HEK293 (cell line): ENCODE results near the gene IGIP.

Experiments used
- GLI2 ChIP-seq: fragments of 450-650 bp; formaldehyde crosslinking; IDR thresholded peaks from 2 replicates; pipeline ENCODE4; 2017; ENCODE audit warnings: missing biosample characterization, missing genetic modification characterization, low read depth, borderline replicate concordance
- GLI4 ChIP-seq: fragments of 450-650 bp; formaldehyde crosslinking; IDR thresholded peaks from 2 replicates; pipeline ENCODE4 v1.5.1; 2016; ENCODE audit warnings: missing biosample characterization, missing genetic modification characterization
- MZF1 ChIP-seq: fragments of 450-650 bp; formaldehyde crosslinking; IDR thresholded peaks from 2 replicates; pipeline ENCODE4 v1.5.1; 2017; ENCODE audit warnings: missing biosample characterization, missing genetic modification characterization, borderline replicate concordance
- PRDM1 ChIP-seq: fragments of 450-650 bp; formaldehyde crosslinking; IDR thresholded peaks from 2 replicates; pipeline ENCODE4; 2016; ENCODE audit warnings: missing biosample characterization, missing genetic modification characterization
- SALL2 ChIP-seq: fragments of 450-650 bp; formaldehyde crosslinking; IDR thresholded peaks from 2 replicates; pipeline ENCODE4 v1.5.0; 2017; ENCODE audit warnings: missing biosample characterization, mild to moderate bottlenecking, missing genetic modification characterization, borderline replicate concordance
- SCRT1 ChIP-seq: fragments of 450-650 bp; formaldehyde crosslinking; IDR thresholded peaks from 2 replicates; pipeline ENCODE4 v1.5.1; 2016; ENCODE audit warnings: missing biosample characterization, missing genetic modification characterization, borderline replicate concordance
- SETDB1 ChIP-seq: IDR thresholded peaks from one replicate; pipeline ENCODE4 v1.6.1; 2017; ENCODE audit warnings: mild to moderate bottlenecking, low read length, moderate library complexity, mixed read lengths; ENCODE audit not compliant: insufficient read length
- ZBTB48 ChIP-seq: fragments of 450-650 bp; formaldehyde crosslinking; IDR thresholded peaks from 2 replicates; pipeline ENCODE4 v1.5.1; 2016; ENCODE audit warnings: missing biosample characterization, missing genetic modification characterization
- ZFP69B ChIP-seq: fragments of 450-650 bp; formaldehyde crosslinking; IDR thresholded peaks from 2 replicates; pipeline ENCODE4 v1.5.1; 2016; ENCODE audit warnings: missing biosample characterization, missing genetic modification characterization
- ZNF10 ChIP-seq: fragments of 450-650 bp; formaldehyde crosslinking; IDR thresholded peaks from 2 replicates; pipeline ENCODE4 v1.5.1; 2017; ENCODE audit warnings: missing biosample characterization, missing genetic modification characterization
- ZNF114 ChIP-seq: fragments of 450-650 bp; formaldehyde crosslinking; IDR thresholded peaks from 2 replicates; pipeline ENCODE4 v1.5.0; 2017; ENCODE audit warnings: missing biosample characterization, missing genetic modification characterization
- ZNF132 ChIP-seq: fragments of 450-650 bp; formaldehyde crosslinking; IDR thresholded peaks from 2 replicates; pipeline ENCODE4 v1.5.1; 2017; ENCODE audit warnings: missing biosample characterization, missing genetic modification characterization, borderline replicate concordance
- ZNF138 ChIP-seq: fragments of 450-650 bp; formaldehyde crosslinking; IDR thresholded peaks from 2 replicates; pipeline ENCODE4 v1.5.1; 2016; ENCODE audit warnings: missing biosample characterization, missing genetic modification characterization, borderline replicate concordance
- ZNF140 ChIP-seq: fragments of 450-650 bp; formaldehyde crosslinking; IDR thresholded peaks from 2 replicates; pipeline ENCODE4 v1.5.1; 2016; ENCODE audit warnings: missing biosample characterization, missing genetic modification characterization
- ZNF37A ChIP-seq: fragments of 450-650 bp; IDR thresholded peaks from 2 replicates; pipeline ENCODE4 v1.5.1; 2018; ENCODE audit warnings: missing biosample characterization, missing genetic modification characterization
- ZNF548 ChIP-seq: fragments of 450-650 bp; formaldehyde crosslinking; IDR thresholded peaks from 2 replicates; pipeline ENCODE4 v1.5.1; 2016; ENCODE audit warnings: missing biosample characterization, missing genetic modification characterization
- ZNF571 ChIP-seq: fragments of 450-650 bp; formaldehyde crosslinking; IDR thresholded peaks from 2 replicates; pipeline ENCODE4 v1.5.0; 2017; ENCODE audit warnings: missing biosample characterization, missing genetic modification characterization
- ZNF658 ChIP-seq: fragments of 450-650 bp; formaldehyde crosslinking; IDR thresholded peaks from 2 replicates; pipeline ENCODE4; 2016; ENCODE audit warnings: missing biosample characterization, missing genetic modification characterization
- ZNF791 ChIP-seq: fragments of 450-650 bp; formaldehyde crosslinking; IDR thresholded peaks from 2 replicates; pipeline ENCODE4 v1.5.1; 2016; ENCODE audit warnings: missing biosample characterization, missing genetic modification characterization
- ZNF843 ChIP-seq: fragments of 450-650 bp; formaldehyde crosslinking; IDR thresholded peaks from 2 replicates; pipeline ENCODE4 v1.5.1; 2016; ENCODE audit warnings: missing biosample characterization, missing genetic modification characterization
- ZSCAN23 ChIP-seq: fragments of 450-650 bp; formaldehyde crosslinking; IDR thresholded peaks from 2 replicates; pipeline ENCODE4 v1.5.1; 2016; ENCODE audit warnings: missing biosample characterization, missing genetic modification characterization
- TF ChIP-seq, protein P1 (sequence below): fragments of 450-650 bp; formaldehyde crosslinking; IDR thresholded peaks from 2 replicates; pipeline ENCODE4 v1.5.1; 2016; ENCODE audit warnings: missing biosample characterization, missing genetic modification characterization
- TF ChIP-seq, protein P2 (sequence below): fragments of 450-650 bp; formaldehyde crosslinking; IDR thresholded peaks from 2 replicates; pipeline ENCODE4 v1.5.1; 2016; ENCODE audit warnings: missing biosample characterization, missing genetic modification characterization
- TF ChIP-seq, protein P3 (sequence below): fragments of 450-650 bp; formaldehyde crosslinking; IDR thresholded peaks from 2 replicates; pipeline ENCODE4 v1.5.1; 2017; ENCODE audit warnings: missing biosample characterization, missing genetic modification characterization
- TF ChIP-seq, protein P4 (sequence below): fragments of 450-650 bp; formaldehyde crosslinking; IDR thresholded peaks from 2 replicates; pipeline ENCODE4 v1.5.1; 2016; ENCODE audit warnings: missing biosample characterization, missing genetic modification characterization
- TF ChIP-seq, protein P5 (sequence below): fragments of 450-650 bp; formaldehyde crosslinking; optimal IDR thresholded peaks from 2 replicates; pipeline ENCODE3; 2016; ENCODE audit warnings: missing biosample characterization, mild to moderate bottlenecking, missing genetic modification characterization
- TF ChIP-seq, protein P6 (sequence below): fragments of 450-650 bp; formaldehyde crosslinking; IDR thresholded peaks from 2 replicates; pipeline ENCODE4 v1.5.1; 2017; ENCODE audit warnings: missing biosample characterization, missing genetic modification characterization
- TF ChIP-seq, protein P7 (sequence below): fragments of 450-650 bp; formaldehyde crosslinking; IDR thresholded peaks from 2 replicates; pipeline ENCODE4 v1.5.1; 2016; ENCODE audit warnings: missing biosample characterization, missing genetic modification characterization

Gene IGIP

DNA sequence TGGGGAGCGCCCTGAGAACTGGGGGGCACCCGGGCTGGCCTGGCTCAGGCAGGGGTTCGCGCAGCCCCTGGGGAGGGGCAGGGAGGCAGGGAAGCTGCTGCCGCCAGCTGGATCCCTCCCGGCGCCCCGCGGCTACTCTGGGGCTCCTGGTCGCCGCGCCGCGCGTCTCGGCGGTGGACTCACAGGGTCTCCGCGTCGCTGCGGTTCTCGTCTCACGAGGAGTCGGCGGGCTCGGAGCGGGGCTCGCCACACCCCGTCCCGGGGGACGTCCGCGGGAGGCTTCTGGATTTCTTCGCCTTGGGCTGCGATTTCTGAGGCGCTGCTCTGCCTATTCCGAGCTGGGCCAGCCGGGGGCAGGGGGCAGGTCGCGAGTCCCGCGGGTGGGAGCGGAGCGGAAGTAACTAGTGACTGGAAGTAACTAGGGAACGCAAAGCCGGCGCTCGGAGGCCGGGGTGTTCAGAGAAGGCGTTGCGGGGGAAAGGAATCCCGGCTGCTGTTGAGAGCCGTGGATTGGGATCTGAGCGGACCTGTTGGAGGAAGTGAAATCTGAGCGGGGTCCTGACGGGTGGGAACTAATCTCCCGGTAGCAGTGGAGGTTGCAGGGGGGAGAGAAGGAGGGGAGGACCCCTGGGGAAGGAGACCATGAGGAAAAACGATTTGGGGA, 49.8 kb downstream of the IGIP start (continued):
- TF ChIP-seq, protein P1, sequence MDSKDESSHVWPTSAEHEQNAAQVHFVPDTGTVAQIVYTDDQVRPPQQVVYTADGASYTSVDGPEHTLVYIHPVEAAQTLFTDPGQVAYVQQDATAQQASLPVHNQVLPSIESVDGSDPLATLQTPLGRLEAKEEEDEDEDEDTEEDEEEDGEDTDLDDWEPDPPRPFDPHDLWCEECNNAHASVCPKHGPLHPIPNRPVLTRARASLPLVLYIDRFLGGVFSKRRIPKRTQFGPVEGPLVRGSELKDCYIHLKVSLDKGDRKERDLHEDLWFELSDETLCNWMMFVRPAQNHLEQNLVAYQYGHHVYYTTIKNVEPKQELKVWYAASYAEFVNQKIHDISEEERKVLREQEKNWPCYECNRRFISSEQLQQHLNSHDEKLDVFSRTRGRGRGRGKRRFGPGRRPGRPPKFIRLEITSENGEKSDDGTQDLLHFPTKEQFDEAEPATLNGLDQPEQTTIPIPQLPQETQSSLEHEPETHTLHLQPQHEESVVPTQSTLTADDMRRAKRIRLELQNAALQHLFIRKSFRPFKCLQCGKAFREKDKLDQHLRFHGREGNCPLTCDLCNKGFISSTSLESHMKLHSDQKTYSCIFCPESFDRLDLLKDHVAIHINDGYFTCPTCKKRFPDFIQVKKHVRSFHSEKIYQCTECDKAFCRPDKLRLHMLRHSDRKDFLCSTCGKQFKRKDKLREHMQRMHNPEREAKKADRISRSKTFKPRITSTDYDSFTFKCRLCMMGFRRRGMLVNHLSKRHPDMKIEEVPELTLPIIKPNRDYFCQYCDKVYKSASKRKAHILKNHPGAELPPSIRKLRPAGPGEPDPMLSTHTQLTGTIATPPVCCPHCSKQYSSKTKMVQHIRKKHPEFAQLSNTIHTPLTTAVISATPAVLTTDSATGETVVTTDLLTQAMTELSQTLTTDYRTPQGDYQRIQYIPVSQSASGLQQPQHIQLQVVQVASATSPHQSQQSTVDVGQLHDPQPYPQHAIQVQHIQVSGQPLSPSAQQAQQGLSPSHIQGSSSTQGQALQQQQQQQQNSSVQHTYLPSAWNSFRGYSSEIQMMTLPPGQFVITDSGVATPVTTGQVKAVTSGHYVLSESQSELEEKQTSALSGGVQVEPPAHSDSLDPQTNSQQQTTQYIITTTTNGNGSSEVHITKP (tag by site-specific recombination) = peak; percentile 77
- TF ChIP-seq, protein P2, sequence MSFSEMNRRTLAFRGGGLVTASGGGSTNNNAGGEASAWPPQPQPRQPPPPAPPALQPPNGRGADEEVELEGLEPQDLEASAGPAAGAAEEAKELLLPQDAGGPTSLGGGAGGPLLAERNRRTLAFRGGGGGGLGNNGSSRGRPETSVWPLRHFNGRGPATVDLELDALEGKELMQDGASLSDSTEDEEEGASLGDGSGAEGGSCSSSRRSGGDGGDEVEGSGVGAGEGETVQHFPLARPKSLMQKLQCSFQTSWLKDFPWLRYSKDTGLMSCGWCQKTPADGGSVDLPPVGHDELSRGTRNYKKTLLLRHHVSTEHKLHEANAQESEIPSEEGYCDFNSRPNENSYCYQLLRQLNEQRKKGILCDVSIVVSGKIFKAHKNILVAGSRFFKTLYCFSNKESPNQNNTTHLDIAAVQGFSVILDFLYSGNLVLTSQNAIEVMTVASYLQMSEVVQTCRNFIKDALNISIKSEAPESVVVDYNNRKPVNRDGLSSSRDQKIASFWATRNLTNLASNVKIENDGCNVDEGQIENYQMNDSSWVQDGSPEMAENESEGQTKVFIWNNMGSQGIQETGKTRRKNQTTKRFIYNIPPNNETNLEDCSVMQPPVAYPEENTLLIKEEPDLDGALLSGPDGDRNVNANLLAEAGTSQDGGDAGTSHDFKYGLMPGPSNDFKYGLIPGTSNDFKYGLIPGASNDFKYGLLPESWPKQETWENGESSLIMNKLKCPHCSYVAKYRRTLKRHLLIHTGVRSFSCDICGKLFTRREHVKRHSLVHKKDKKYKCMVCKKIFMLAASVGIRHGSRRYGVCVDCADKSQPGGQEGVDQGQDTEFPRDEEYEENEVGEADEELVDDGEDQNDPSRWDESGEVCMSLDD (tag by site-specific recombination) = no peak
- TF ChIP-seq SALL2 (tag by site-specific recombination) (no peak), ZNF791 (tag by site-specific recombination) (no peak), ZNF114 (no peak), ZNF571 (tag by site-specific recombination) (no peak), ZBTB48 (tag by site-specific recombination) (peak; percentile 70), ZNF10 (tag by site-specific recombination) (peak; percentile 80), ZSCAN23 (no peak), ZNF658 (no peak), ZNF140 (tag by site-specific recombination) (no peak; the same call in 1 of the 2 replicates), SCRT1 (peak; percentile 82), ZNF843 (tag by site-specific recombination) (no peak), ZNF37A (tag by site-specific recombination) (no peak), PRDM1 (peak; percentile 70; the same call in 1 of the 2 replicates), GLI2 (tag by site-specific recombination) (no peak), GLI4 (tag by site-specific recombination) (no peak), ZFP69B (tag by site-specific recombination) (peak; percentile 40), ZNF132 (tag by site-specific recombination) (no peak), MZF1 (no peak), ZNF138 (tag by site-specific recombination) (no peak), SETDB1 (no peak), ZNF548 (tag by site-specific recombination) (no peak)
- TF ChIP-seq, protein P3, sequence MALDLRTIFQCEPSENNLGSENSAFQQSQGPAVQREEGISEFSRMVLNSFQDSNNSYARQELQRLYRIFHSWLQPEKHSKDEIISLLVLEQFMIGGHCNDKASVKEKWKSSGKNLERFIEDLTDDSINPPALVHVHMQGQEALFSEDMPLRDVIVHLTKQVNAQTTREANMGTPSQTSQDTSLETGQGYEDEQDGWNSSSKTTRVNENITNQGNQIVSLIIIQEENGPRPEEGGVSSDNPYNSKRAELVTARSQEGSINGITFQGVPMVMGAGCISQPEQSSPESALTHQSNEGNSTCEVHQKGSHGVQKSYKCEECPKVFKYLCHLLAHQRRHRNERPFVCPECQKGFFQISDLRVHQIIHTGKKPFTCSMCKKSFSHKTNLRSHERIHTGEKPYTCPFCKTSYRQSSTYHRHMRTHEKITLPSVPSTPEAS (tag by site-specific recombination) = peak; percentile 15; the same call in 1 of the 2 replicates
- TF ChIP-seq, protein P4, sequence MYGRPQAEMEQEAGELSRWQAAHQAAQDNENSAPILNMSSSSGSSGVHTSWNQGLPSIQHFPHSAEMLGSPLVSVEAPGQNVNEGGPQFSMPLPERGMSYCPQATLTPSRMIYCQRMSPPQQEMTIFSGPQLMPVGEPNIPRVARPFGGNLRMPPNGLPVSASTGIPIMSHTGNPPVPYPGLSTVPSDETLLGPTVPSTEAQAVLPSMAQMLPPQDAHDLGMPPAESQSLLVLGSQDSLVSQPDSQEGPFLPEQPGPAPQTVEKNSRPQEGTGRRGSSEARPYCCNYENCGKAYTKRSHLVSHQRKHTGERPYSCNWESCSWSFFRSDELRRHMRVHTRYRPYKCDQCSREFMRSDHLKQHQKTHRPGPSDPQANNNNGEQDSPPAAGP (tag by site-specific recombination) = peak; percentile 85
- TF ChIP-seq, protein P5, sequence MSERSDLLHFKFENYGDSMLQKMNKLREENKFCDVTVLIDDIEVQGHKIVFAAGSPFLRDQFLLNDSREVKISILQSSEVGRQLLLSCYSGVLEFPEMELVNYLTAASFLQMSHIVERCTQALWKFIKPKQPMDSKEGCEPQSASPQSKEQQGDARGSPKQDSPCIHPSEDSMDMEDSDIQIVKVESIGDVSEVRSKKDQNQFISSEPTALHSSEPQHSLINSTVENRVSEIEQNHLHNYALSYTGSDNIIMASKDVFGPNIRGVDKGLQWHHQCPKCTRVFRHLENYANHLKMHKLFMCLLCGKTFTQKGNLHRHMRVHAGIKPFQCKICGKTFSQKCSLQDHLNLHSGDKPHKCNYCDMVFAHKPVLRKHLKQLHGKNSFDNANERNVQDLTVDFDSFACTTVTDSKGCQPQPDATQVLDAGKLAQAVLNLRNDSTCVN (tag by site-specific recombination) = peak; percentile 99
- TF ChIP-seq, protein P6, sequence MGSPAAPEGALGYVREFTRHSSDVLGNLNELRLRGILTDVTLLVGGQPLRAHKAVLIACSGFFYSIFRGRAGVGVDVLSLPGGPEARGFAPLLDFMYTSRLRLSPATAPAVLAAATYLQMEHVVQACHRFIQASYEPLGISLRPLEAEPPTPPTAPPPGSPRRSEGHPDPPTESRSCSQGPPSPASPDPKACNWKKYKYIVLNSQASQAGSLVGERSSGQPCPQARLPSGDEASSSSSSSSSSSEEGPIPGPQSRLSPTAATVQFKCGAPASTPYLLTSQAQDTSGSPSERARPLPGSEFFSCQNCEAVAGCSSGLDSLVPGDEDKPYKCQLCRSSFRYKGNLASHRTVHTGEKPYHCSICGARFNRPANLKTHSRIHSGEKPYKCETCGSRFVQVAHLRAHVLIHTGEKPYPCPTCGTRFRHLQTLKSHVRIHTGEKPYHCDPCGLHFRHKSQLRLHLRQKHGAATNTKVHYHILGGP (tag by site-specific recombination) = no peak
- TF ChIP-seq, protein P7, sequence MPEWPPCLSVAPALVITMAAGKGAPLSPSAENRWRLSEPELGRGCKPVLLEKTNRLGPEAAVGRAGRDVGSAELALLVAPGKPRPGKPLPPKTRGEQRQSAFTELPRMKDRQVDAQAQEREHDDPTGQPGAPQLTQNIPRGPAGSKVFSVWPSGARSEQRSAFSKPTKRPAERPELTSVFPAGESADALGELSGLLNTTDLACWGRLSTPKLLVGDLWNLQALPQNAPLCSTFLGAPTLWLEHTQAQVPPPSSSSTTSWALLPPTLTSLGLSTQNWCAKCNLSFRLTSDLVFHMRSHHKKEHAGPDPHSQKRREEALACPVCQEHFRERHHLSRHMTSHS (tag by site-specific recombination) = no peak
